GM21737 (cell line): ENCODE data around the gene ZDHHC14.
"Not testable (repeated sequence)": the region's sequence is repeated elsewhere in the genome, so short reads cannot be mapped to it uniquely, and the experiment has no call there.

Source experiments
- ATAC-seq: cut with Tn5 transposase; IDR thresholded peaks from one replicate; pipeline ENCODE4 v1.9.1; 2021; ENCODE audit warnings: mild to moderate bottlenecking, moderate library complexity; ENCODE audit not compliant: unreplicated experiment

ZDHHC14 gene

DNA sequence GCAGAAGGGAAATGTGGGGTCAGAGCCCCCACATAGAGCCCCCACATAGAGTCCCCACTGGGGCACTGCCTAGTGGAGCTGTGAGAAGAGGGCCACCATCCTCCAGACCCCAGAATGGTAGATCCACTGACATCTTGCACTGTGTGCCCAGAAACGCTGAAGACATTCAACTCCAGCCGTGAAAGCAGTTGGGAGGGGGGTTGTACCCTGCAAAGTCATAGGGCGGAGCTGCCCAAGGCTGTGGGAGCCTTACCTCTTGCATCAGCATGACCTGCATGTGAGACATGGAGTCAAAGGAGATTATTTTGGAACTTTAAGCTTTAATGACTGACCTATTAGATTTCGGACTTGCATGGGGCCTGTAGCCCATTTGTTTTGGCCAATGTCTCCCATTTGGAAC, 209.7 kb downstream of the ZDHHC14 start:
- ATAC-seq = not testable (repeated sequence)

DNA sequence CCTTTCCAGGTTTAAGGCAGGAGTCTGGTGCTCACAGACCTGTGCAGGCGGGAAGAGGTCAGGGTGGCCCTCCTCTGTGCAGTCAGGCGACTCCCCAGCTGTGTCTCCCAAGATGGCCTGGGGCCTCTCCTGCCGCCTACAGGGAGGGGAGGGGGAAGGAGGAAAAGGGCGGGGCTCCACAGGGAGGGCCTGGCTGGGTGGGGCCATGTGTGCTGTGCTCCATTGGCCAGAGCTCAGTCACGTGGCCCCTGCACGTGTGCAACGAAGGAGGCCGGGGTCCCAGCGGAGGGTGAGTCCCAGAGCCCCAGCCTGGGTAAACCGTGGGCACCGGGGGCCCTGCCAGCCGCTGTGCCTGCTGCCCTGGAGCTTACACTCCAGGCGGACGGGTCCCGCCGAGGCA, 211.6 kb downstream of the ZDHHC14 start:
- no peak for ATAC-seq

GRCh38 chr6:157592980-157593379, 212.0 kb downstream of the ZDHHC14 start:
- no peak for ATAC-seq

DNA sequence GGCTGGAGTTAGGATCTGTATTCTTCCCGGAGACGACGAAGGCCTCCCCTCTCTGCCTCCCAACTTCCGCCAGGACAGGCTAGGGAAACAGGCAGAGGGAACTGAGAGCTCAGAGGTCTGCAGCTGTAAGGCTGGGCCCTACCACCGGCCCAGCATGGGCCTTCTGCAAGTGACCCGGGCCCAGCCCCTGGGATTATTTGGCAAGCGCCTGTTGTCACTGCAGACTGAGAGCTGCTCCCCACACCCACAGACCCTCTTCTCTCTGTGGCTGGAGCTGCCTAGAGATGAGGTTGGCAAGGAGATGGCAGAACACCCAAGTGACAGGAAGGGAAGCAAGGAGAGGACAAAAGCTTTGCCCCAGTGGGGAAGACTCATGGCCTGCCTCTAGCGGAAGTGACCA, 212.6 kb downstream of the ZDHHC14 start:
- no peak for ATAC-seq

DNA sequence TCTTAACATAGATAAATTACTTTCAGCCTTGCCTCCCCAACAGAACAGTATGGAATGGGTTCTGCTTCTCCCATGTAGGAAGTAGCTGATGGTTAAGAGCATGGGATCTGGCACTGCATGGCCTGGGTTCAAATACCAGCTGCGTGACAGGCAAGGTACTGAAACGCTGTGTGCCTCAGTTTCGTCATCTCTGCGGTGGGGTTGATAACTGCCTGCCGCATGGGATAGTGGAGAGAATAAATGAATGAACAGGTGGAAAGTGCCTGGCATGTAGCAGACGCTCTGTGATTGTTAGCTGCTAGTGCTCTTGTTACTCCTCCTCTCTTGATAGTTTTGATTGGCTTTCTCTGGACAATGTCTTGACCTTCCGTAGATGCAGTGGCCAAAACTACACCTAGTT, 213.3 kb downstream of the ZDHHC14 start:
- no peak for ATAC-seq

GRCh38 chr6:157595768-157596167, 214.8 kb downstream of the ZDHHC14 start:
- ATAC-seq = no peak

- no peak for ATAC-seq
Measured at GRCh38 chr6:157596461-157596860, 215.5 kb downstream of the ZDHHC14 start.

GRCh38 chr6:157596886-157597285, 215.9 kb downstream of the ZDHHC14 start:
- ATAC-seq = no peak

GRCh38 chr6:157597461-157598312, 216.7 kb downstream of the ZDHHC14 start:
- no peak for ATAC-seq

GRCh38 chr6:157599191-157599590, 218.2 kb downstream of the ZDHHC14 start:
- no peak for ATAC-seq

- no peak for ATAC-seq
Measured at GRCh38 chr6:157600807-157601206, 219.8 kb downstream of the ZDHHC14 start.

DNA sequence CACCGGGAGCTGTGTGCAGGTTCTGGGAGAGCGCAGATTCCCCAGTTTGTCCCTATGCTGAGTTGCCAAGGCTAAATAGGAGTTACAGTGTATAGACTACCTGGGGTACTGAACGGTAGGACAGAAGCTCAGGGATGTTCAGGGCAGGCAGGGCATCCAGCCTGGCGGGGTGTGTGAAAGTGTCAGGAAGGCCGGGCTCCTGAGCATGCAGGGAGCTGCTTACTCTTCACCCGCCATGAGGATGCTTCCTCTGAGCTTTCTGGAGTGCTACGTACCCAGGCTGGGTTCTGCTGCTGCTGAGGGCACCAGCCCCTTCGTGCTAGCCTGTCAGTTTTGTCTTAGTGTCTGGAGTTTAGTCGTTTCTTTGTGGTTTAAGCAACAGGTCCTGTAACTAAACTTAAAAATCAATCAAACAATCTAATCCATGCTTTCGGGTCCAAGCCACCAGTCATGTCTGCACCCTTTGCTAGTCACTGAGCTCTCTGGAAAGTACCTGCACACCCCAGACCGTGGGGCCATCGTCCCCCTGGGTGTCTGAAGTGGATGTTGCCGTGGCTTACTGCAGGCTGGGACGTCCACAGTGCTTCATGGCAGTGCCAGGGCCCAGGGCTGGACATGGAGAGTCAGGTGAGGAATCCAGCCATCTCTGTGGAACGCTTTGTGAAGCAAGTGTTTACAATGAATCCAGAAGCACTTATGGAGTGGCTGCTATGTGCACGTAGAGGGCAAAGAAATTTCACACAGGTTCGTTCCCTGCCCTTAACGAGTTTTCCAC, 221.7 kb downstream of the ZDHHC14 start:
- ATAC-seq = no peak

- no peak for ATAC-seq
Measured at GRCh38 chr6:157603314-157603940, 222.4 kb downstream of the ZDHHC14 start.

GRCh38 chr6:157603971-157604370, 223.0 kb downstream of the ZDHHC14 start:
- no peak for ATAC-seq

GRCh38 chr6:157604816-157605215, 223.8 kb downstream of the ZDHHC14 start:
- no peak for ATAC-seq

GRCh38 chr6:157605484-157605883, 224.5 kb downstream of the ZDHHC14 start:
- no peak for ATAC-seq

DNA sequence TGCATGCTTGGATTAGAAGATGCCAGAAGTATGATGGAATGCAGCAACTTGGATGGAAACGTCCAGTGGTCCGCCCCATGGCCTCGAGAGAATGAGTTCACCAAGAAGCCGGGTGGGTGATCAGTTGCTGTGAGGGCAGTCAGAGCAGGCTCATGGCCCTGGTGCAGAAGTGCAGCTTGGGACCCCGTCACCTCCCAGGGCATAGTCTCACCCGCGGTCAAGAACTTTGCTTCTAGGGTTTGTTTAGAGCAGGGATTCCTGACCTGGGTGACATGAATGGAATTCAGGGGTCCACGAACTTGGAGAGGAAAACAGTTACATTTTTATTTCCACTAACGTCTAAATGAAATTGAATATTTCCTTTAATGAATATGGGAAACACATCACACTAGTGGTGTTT, 225.5 kb downstream of the ZDHHC14 start:
- no peak for ATAC-seq

DNA sequence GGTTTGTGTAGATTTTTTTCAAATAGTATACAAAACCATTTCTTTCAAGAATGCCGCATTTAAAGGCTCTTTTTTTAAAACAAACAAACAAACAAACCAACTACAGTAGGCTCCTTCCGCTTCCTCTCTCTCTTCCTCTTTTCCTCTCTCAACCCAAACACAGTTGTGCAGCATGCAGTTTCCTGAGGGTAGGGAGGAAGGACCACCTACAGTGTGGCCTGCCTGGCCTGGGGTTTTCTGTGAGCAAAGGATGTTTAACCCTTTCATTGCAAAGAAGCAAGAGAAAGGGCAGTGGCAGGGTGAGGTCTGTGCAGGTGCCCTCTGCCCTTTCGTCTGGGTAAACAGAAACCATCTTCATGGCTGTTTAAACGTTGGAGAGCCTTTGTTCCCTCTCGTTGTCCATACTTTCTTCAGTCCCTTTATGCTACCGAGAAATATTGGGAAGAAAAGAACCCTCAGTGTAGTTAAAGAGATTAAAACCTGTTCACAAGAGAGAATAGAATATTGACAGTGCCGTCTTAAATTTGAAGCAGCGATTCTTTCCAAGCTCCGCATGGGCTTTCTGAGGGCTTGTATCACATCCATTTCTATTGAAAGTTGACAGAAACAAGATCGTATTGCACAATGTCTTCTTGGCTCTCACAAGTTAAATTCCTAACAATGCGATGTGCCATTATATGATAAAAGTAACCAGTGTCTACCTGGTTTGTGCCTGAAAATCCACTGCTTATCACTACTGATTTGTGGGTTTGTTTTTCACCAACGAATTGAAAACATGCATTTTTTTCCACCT, 226.5 kb downstream of the ZDHHC14 start:
- ATAC-seq = no peak

DNA sequence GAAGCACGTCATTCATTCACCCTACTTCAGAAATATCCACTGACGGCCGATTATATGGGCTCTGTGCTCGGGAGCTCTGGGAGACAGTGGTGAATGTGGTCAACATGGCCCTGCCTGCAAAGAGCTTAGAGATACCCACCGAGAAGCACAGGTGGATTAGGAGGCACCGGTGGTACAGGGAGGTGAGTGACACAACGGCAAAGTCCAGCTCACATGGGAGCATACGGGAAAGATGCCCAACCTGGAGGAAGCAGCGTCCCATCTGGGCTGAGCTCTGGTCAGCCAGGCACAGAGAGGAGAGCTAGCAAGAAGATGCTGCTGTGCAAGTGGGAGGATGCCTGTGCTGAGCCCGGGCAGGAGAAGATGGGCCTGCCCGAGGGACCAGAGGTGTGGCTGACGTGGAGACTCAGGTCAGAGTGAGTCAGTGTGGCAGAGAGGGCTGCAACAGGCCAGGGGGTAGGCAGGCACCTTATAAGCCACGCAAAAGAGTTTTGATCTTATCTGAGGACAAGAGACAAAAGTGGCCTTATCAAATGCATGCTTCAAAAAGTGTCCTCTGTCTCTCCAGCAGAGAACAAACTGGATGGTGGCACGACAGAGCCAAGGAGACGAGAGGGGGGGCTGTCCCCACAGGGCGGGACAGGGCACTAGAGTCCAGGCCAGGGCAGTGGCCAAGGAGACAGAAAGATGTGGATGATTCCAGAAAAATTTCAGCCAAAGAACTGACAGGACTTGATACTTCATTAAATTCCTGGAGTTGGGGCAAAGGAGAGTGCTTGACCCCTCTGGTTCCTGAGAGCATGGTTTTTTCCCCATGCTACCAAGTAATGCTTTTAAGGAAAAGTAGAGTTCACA, 227.5 kb downstream of the ZDHHC14 start:
- no peak for ATAC-seq

DNA sequence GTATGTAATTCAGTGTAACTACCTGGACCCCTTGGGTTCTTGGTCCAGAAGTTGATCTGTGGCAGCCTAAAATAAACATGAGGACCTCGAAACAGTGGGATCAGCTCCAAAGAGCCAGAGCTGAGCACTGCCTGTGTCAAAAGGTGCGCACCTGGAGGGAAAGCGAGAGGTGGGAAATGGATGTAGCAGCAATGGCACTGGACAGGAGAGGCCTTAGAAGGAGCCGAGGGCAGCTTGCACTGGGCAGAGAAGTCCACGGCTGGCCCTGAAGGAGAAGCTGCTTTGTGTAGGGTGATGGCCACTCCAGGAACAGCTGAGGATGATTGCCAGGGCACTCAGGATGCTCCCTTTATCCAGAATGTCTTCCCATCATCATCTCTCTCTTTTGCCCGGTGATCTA, 228.1 kb downstream of the ZDHHC14 start:
- no peak for ATAC-seq
